ENCODE results near the gene CAPZA2. TPM values are rescaled to one million over a fixed set of nuclear protein-coding genes. Genes with fewer than 3 reads are reported as not detected.

The CAPZA2 gene
- total and polyA plus RNA-seq, 9 of the 15 experiments (the other 6 are each of a cell fraction or from before 2014, with no cell fraction given) = 67.0 to 524 (median 176) TPM

GRCh38 chr7:116952635-116953371 is 90.4 kb downstream of the CAPZA2 start (continued):
- no peak for TF ChIP-seq ZFP36 (IDR thresholded peaks at IDR 0.05; ENCODE audit: low read depth, low read length, partially characterized antibody)
- TF ChIP-seq CREM (IDR thresholded peaks at IDR 0.05; ENCODE audit: low read depth) = no peak
- TF ChIP-seq ZKSCAN8 (CRISPR knock-in tag; IDR thresholded peaks at IDR 0.05) = 0 out of 2 replicates have a peak, but pooled peaks have one; percentile 52
- TF ChIP-seq NR2F6 (CRISPR knock-in tag; IDR thresholded peaks at IDR 0.05) = no peak
- TF ChIP-seq, protein P1, sequence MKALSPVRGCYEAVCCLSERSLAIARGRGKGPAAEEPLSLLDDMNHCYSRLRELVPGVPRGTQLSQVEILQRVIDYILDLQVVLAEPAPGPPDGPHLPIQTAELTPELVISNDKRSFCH (CRISPR knock-in tag; IDR thresholded peaks at IDR 0.05) = no peak
- TF ChIP-seq, protein P1 (tag; IDR thresholded peaks at IDR 0.05) = peak; percentile 45; the same call in 1 of the 2 replicates
- no peak for TF ChIP-seq SMAD1 (IDR thresholded peaks at IDR 0.05; ENCODE audit: low read depth, low read length, partially characterized antibody)
- no peak for TF ChIP-seq TSHZ1 (CRISPR knock-in tag; IDR thresholded peaks at IDR 0.05)
- TF ChIP-seq, protein P2, sequence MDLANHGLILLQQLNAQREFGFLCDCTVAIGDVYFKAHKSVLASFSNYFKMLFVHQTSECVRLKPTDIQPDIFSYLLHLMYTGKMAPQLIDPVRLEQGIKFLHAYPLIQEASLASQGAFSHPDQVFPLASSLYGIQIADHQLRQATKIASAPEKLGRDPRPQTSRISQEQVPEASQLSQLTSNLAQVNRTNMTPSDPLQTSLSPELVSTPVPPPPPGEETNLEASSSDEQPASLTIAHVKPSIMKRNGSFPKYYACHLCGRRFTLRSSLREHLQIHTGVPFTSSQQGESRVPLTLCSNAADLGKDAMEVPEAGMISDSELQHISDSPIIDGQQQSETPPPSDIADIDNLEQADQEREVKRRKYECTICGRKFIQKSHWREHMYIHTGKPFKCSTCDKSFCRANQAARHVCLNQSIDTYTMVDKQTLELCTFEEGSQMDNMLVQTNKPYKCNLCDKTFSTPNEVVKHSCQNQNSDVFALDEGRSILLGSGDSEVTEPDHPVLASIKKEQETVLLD (IDR thresholded peaks at IDR 0.05) = peak; percentile 81
- peak; percentile 36; the same call in 1 of the 2 replicates for TF ChIP-seq TCF3 (CRISPR knock-in tag; IDR thresholded peaks at IDR 0.05)
- TF ChIP-seq, protein P3, sequence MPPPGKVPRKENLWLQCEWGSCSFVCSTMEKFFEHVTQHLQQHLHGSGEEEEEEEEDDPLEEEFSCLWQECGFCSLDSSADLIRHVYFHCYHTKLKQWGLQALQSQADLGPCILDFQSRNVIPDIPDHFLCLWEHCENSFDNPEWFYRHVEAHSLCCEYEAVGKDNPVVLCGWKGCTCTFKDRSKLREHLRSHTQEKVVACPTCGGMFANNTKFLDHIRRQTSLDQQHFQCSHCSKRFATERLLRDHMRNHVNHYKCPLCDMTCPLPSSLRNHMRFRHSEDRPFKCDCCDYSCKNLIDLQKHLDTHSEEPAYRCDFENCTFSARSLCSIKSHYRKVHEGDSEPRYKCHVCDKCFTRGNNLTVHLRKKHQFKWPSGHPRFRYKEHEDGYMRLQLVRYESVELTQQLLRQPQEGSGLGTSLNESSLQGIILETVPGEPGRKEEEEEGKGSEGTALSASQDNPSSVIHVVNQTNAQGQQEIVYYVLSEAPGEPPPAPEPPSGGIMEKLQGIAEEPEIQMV (tag; conservative IDR thresholded peaks at IDR 0.05; ENCODE audit: low read depth) = no peak
- no peak for TF ChIP-seq RAD21 (CRISPR knock-in tag; conservative IDR thresholded peaks at IDR 0.05 in 1 of 2, IDR thresholded peaks at IDR 0.05 in 1 of 2)
- 0 out of 2 replicates have a peak, but pooled peaks have one; percentile 36 for TF ChIP-seq FOXP1 (CRISPR knock-in tag; IDR thresholded peaks at IDR 0.05)
- peak; percentile 86 for TF ChIP-seq USF1 (CRISPR knock-in tag; IDR thresholded peaks at IDR 0.05)
- no peak for TF ChIP-seq ZNF445 (CRISPR knock-in tag; IDR thresholded peaks at IDR 0.05; ENCODE audit: low read depth)
- TF ChIP-seq, protein P4, sequence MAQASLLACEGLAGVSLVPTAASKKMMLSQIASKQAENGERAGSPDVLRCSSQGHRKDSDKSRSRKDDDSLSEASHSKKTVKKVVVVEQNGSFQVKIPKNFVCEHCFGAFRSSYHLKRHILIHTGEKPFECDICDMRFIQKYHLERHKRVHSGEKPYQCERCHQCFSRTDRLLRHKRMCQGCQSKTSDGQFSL (CRISPR knock-in tag; IDR thresholded peaks at IDR 0.05) = no peak
- TF ChIP-seq, protein P4 (tag; IDR thresholded peaks at IDR 0.05) = no peak; a peak in 1 of 4 replicates

Data from K562 (cell line).